ENCODE results near the gene ATP1A4. TPM values are rescaled to one million over a fixed set of nuclear protein-coding genes. Genes with fewer than 3 reads are reported as not detected.

ATP1A4 gene
- total and polyA plus RNA-seq, 4 experiments from 2014 or later, result not detected

- Histone ChIP-seq H3K27me3 (ENCODE audit: insufficient read depth, low read length) (no peaks in the 10 kb centered on the region), H3K9me3 (ENCODE audit: control insufficient read depth in 1 of 2, low read length in 2 of 2) (no peaks in the 10 kb centered on the region), H3K36me3 (ENCODE audit: insufficient read depth, low read length) (peaks cover 3% of the 10 kb centered on the region), H3K4me1 (ENCODE audit: insufficient read depth, low read length) (peaks cover 30% of the 10 kb centered on the region), H3K27ac (ENCODE audit: low read depth, low read length) (peak overlapping the region; percentile 77), H3K4me3 (ENCODE audit: low read length in 2 of 2) (peak overlapping the region in 1 of 2 donors; percentile 88)
- POLR2A ChIA-PET (ENCODE audit: partially characterized antibody), result interaction anchor here (0.8 to 2.7 kb wide), 5 partner anchors 10 to 864 kb away, joined by 3 to 13 read pairs (median 3); partner anchors contain the start of genes ARHGAP30, DCAF8 and PEX19
- H3K9me3 Mint-ChIP-seq, result no peaks in the 10 kb centered on the region
- peak overlapping the region; percentile 84 to 98 (median 91) for H3K27ac Mint-ChIP-seq
- H3K36me3 Mint-ChIP-seq, result peaks cover 0 to 15% of the 10 kb centered on the region in 2 donors
- no peaks in the 10 kb centered on the region for H3K27me3 Mint-ChIP-seq
- peak overlapping the region; percentile 86 to 96 (median 92) for H3K4me3 Mint-ChIP-seq
- CTCF ChIA-PET (ENCODE audit: partially characterized antibody), result interaction anchor here (0.7 to 1.9 kb wide), 3 partner anchors 13 to 54 kb away, joined by 3 to 7 read pairs (median 3); no protein-coding TSS in a partner anchor
- DNase-seq, result peak; percentile 36 to 74 (median 37)
- intact Hi-C loops (cut with micrococcal nuclease), result loop anchor here (5.0 kb wide), 1 partner anchor 81 kb away; the partner anchor contains the start of gene PEX19
- peaks cover 29 to 51% (median 41%) of the 10 kb centered on the region in 4 donors for H3K4me1 Mint-ChIP-seq
Measured at GRCh38 chr1:160206036-160206389, 54.6 kb downstream of the ATP1A4 start.

- Mint-ChIP-seq H3K36me3 (peaks cover 0 to 20% of the 10 kb centered on the region in 2 donors), H3K4me3 (peak overlapping the region; percentile 86 to 96 (median 92)), H3K27me3 (no peaks in the 10 kb centered on the region), H3K9me3 (no peaks in the 10 kb centered on the region), H3K4me1 (peaks cover 29 to 51% (median 41%) of the 10 kb centered on the region in 4 donors), H3K27ac (peak overlapping the region; percentile 84 to 98 (median 91))
- peaks cover 30% of the 10 kb centered on the region for H3K4me1 ChIP-seq (ENCODE audit: insufficient read depth, low read length)
- H3K27ac ChIP-seq (ENCODE audit: low read depth, low read length), result peak overlapping the region; percentile 77
- POLR2A ChIA-PET (ENCODE audit: partially characterized antibody), result interaction anchor here (0.8 to 2.7 kb wide), 5 partner anchors 9 to 863 kb away, joined by 3 to 13 read pairs (median 3); partner anchors contain the start of genes ARHGAP30, DCAF8 and PEX19
- intact Hi-C loops (cut with micrococcal nuclease), result loop anchor here (5.0 kb wide), 1 partner anchor 81 kb away; the partner anchor contains the start of gene PEX19
- no peaks in the 10 kb centered on the region for H3K27me3 ChIP-seq (ENCODE audit: insufficient read depth, low read length)
- CTCF ChIA-PET (ENCODE audit: partially characterized antibody), result interaction anchor here (0.7 to 1.9 kb wide), 4 partner anchors 13 to 54 kb away, joined by 3 to 7 read pairs (median 4); no protein-coding TSS in a partner anchor
- peak overlapping the region in 1 of 2 donors; percentile 88 for H3K4me3 ChIP-seq (ENCODE audit: low read length in 2 of 2)
- H3K36me3 ChIP-seq (ENCODE audit: insufficient read depth, low read length), result peaks cover 8% of the 10 kb centered on the region
- H3K9me3 ChIP-seq (ENCODE audit: control insufficient read depth in 1 of 2, low read length in 2 of 2), result no peaks in the 10 kb centered on the region
- no peak for DNase-seq
Measured at GRCh38 chr1:160206421-160207117, 55.2 kb downstream of the ATP1A4 start.

GRCh38 chr1:160207118-160207650 is 55.8 kb downstream of the ATP1A4 start:
- H3K27me3 ChIP-seq (ENCODE audit: insufficient read depth, low read length), result no peaks in the 10 kb centered on the region
- CTCF ChIA-PET (ENCODE audit: partially characterized antibody), result interaction anchor here (1.9 kb wide), 1 partner anchor 14 kb away, joined by 5 read pairs; no protein-coding TSS in a partner anchor
- H3K4me1 ChIP-seq (ENCODE audit: insufficient read depth, low read length), result peaks cover 30% of the 10 kb centered on the region

GRCh38 chr1:160207771-160208556 is 56.6 kb downstream of the ATP1A4 start:
- ChIA-PET CTCF (ENCODE audit: partially characterized antibody) (interaction anchor here (1.1 to 1.9 kb wide), 2 partner anchors 15 to 44 kb away, joined by 4 to 5 read pairs; no protein-coding TSS in a partner anchor), POLR2A (ENCODE audit: partially characterized antibody) (interaction anchor here (0.6 to 1.6 kb wide), 2 partner anchors 8 to 22 kb away, joined by 3 read pairs; no protein-coding TSS in a partner anchor)
- H3K4me3 ChIP-seq (ENCODE audit: low read length in 2 of 2), result no peak overlapping the region
- H3K27ac ChIP-seq (ENCODE audit: low read depth, low read length), result no peak overlapping the region
- H3K27ac Mint-ChIP-seq, result peak overlapping the region; percentile 62 to 95 (median 88)
- no peak for DNase-seq
- H3K27me3 ChIP-seq (ENCODE audit: insufficient read depth, low read length), result no peaks in the 10 kb centered on the region
- no peaks in the 10 kb centered on the region for H3K27me3 Mint-ChIP-seq
- peaks cover 30% of the 10 kb centered on the region for H3K4me1 ChIP-seq (ENCODE audit: insufficient read depth, low read length)
- intact Hi-C loops (cut with micrococcal nuclease), result loop anchor here (5.0 kb wide), 1 partner anchor 79 kb away; the partner anchor contains the start of gene PEX19
- H3K36me3 Mint-ChIP-seq, result peaks cover 3 to 34% of the 10 kb centered on the region in 2 donors
- H3K36me3 ChIP-seq (ENCODE audit: insufficient read depth, low read length), result peaks cover 18% of the 10 kb centered on the region
- H3K4me1 Mint-ChIP-seq, result peaks cover 29 to 51% (median 41%) of the 10 kb centered on the region in 4 donors
- peak overlapping the region in 3 of 8 donors; percentile 14 to 53 (median 51) for H3K4me3 Mint-ChIP-seq
- H3K9me3 Mint-ChIP-seq, result no peaks in the 10 kb centered on the region
- no peaks in the 10 kb centered on the region for H3K9me3 ChIP-seq (ENCODE audit: control insufficient read depth in 1 of 2, low read length in 2 of 2)

More at GRCh38 chr1:160207118-160207650, 55.8 kb downstream of the ATP1A4 start:
- Mint-ChIP-seq H3K9me3 (no peaks in the 10 kb centered on the region), H3K27ac (peak overlapping the region; percentile 65 to 95 (median 88)), H3K4me3 (peak overlapping the region in 5 of 8 donors; percentile 86 to 96 (median 93)), H3K27me3 (no peaks in the 10 kb centered on the region), H3K36me3 (peaks cover 0 to 26% of the 10 kb centered on the region in 2 donors), H3K4me1 (peaks cover 29 to 51% (median 41%) of the 10 kb centered on the region in 4 donors)
- intact Hi-C loops (cut with micrococcal nuclease), result loop anchor here (5.0 kb wide), 1 partner anchor 80 kb away; the partner anchor contains the start of gene PEX19
- Histone ChIP-seq H3K27ac (ENCODE audit: low read depth, low read length) (no peak overlapping the region), H3K4me3 (ENCODE audit: low read length in 2 of 2) (no peak overlapping the region), H3K36me3 (ENCODE audit: insufficient read depth, low read length) (peaks cover 10% of the 10 kb centered on the region), H3K9me3 (ENCODE audit: control insufficient read depth in 1 of 2, low read length in 2 of 2) (no peaks in the 10 kb centered on the region)
- POLR2A ChIA-PET (ENCODE audit: partially characterized antibody), result interaction anchor here (0.8 to 2.7 kb wide), 3 partner anchors 9 to 55 kb away, joined by 3 to 13 read pairs (median 3); partner anchors contain the start of gene DCAF8
- DNase-seq, result no peak

- no peaks in the 10 kb centered on the region for H3K9me3 Mint-ChIP-seq
- peaks cover 8 to 42% of the 10 kb centered on the region in 2 donors for H3K36me3 Mint-ChIP-seq
- H3K4me3 ChIP-seq (ENCODE audit: low read length in 2 of 2), result no peak overlapping the region
- no peaks in the 10 kb centered on the region for H3K27me3 Mint-ChIP-seq
- peak overlapping the region; percentile 45 to 91 (median 83) for H3K27ac Mint-ChIP-seq
- peaks cover 30% of the 10 kb centered on the region for H3K4me1 ChIP-seq (ENCODE audit: insufficient read depth, low read length)
- intact Hi-C loops (cut with micrococcal nuclease), result loop anchor here (5.0 kb wide), 1 partner anchor 79 kb away; the partner anchor contains the start of gene PEX19
- peaks cover 20% of the 10 kb centered on the region for H3K36me3 ChIP-seq (ENCODE audit: insufficient read depth, low read length)
- no peak overlapping the region for H3K27ac ChIP-seq (ENCODE audit: low read depth, low read length)
- DNase-seq, result no peak
- peaks cover 29 to 51% (median 41%) of the 10 kb centered on the region in 4 donors for H3K4me1 Mint-ChIP-seq
- H3K4me3 Mint-ChIP-seq, result peak overlapping the region in 2 of 8 donors; percentile 51 to 53
- H3K27me3 ChIP-seq (ENCODE audit: insufficient read depth, low read length), result no peaks in the 10 kb centered on the region
- ChIA-PET CTCF (ENCODE audit: partially characterized antibody) (interaction anchor here (0.9 to 1.9 kb wide), 3 partner anchors 15 to 43 kb away, joined by 3 to 5 read pairs (median 4); no protein-coding TSS in a partner anchor), POLR2A (ENCODE audit: partially characterized antibody) (interaction anchor here (0.9 kb wide), 1 partner anchor 30 kb away, joined by 4 read pairs; no protein-coding TSS in a partner anchor)
- H3K9me3 ChIP-seq (ENCODE audit: control insufficient read depth in 1 of 2, low read length in 2 of 2), result no peaks in the 10 kb centered on the region
Measured at GRCh38 chr1:160208557-160209320, 57.3 kb downstream of the ATP1A4 start.

Data from CD4-positive, alpha-beta memory T cell (primary cell).